Measurements from ENCODE around the gene TNFSF4.

The TNFSF4 gene

GRCh38 chr1:173137107-173137706, 69.9 kb downstream of the TNFSF4 start:
- H4K20me1 ChIP-seq (ENCODE audit: insufficient read depth, low read length), result no peaks in the 10 kb centered on the region
- no peaks in the 10 kb centered on the region for H3K79me2 ChIP-seq (ENCODE audit: low read length)
- H3K9me3 ChIP-seq (ENCODE audit: insufficient read depth, low read length), result no peaks in the 10 kb centered on the region
- H2AFZ ChIP-seq (ENCODE audit: low read depth, low read length), result no peak overlapping the region
- no peaks in the 10 kb centered on the region for H3K36me3 ChIP-seq (replicated peaks; ENCODE audit: low read depth, low read length)
- H3K27ac ChIP-seq (ENCODE audit: low read length), result no peak overlapping the region
- H3K27me3 ChIP-seq (ENCODE audit: low read depth, low read length), result no peaks in the 10 kb centered on the region
- H3K4me1 ChIP-seq (ENCODE audit: low read length), result no peaks in the 10 kb centered on the region
- H3K4me2 ChIP-seq (ENCODE audit: low read length), result no peak overlapping the region
- no peak overlapping the region for H3K4me3 ChIP-seq (ENCODE audit: low read length)
- TF ChIP-seq, protein P1, sequence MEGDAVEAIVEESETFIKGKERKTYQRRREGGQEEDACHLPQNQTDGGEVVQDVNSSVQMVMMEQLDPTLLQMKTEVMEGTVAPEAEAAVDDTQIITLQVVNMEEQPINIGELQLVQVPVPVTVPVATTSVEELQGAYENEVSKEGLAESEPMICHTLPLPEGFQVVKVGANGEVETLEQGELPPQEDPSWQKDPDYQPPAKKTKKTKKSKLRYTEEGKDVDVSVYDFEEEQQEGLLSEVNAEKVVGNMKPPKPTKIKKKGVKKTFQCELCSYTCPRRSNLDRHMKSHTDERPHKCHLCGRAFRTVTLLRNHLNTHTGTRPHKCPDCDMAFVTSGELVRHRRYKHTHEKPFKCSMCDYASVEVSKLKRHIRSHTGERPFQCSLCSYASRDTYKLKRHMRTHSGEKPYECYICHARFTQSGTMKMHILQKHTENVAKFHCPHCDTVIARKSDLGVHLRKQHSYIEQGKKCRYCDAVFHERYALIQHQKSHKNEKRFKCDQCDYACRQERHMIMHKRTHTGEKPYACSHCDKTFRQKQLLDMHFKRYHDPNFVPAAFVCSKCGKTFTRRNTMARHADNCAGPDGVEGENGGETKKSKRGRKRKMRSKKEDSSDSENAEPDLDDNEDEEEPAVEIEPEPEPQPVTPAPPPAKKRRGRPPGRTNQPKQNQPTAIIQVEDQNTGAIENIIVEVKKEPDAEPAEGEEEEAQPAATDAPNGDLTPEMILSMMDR (IDR thresholded peaks at IDR 0.05; ENCODE audit: low read depth, low read length), result no peak
- TF ChIP-seq EZH2phosphoT487 (IDR thresholded peaks at IDR 0.05; ENCODE audit: low read depth), result no peak
- H3K9ac ChIP-seq (ENCODE audit: low read length), result no peak overlapping the region

- Histone ChIP-seq H3K79me2 (ENCODE audit: low read length) (no peaks in the 10 kb centered on the region), H3K9ac (ENCODE audit: low read length) (no peak overlapping the region), H3K4me3 (ENCODE audit: low read length) (no peak overlapping the region), H3K27ac (ENCODE audit: low read length) (no peak overlapping the region), H3K4me1 (ENCODE audit: low read length) (no peaks in the 10 kb centered on the region), H3K36me3 (replicated peaks; ENCODE audit: low read depth, low read length) (no peaks in the 10 kb centered on the region), H4K20me1 (ENCODE audit: insufficient read depth, low read length) (no peaks in the 10 kb centered on the region), H3K27me3 (ENCODE audit: low read depth, low read length) (no peaks in the 10 kb centered on the region), H3K9me3 (ENCODE audit: insufficient read depth, low read length) (no peaks in the 10 kb centered on the region), H3K4me2 (ENCODE audit: low read length) (no peak overlapping the region), H2AFZ (ENCODE audit: low read depth, low read length) (no peak overlapping the region)
- no peak for TF ChIP-seq EZH2phosphoT487 (IDR thresholded peaks at IDR 0.05; ENCODE audit: low read depth)
- TF ChIP-seq, protein P1 (IDR thresholded peaks at IDR 0.05; ENCODE audit: low read depth, low read length), result no peak
Observed at GRCh38 chr1:173134800-173135199, 72.3 kb downstream of the TNFSF4 start.

DNA sequence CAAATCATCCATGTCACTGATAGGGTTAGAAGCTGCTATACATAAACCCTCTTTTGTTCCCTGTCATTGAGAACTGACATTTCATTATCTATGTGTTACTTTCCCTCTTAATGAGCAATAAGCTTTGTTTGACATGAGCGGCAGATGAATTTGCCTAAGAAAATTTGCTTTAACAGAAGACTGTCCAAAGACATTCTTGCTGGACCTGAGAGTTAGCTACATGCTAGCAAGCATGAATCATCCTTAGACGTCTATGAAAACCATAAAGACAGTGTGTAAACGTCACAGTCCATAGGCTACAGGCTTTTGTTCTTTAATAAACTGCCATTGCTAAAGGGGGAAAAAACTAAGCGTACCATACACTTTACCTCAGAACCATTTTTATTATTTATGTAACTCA, 73.1 kb downstream of the TNFSF4 start:
- no peaks in the 10 kb centered on the region for H3K4me1 ChIP-seq (ENCODE audit: low read length)
- no peaks in the 10 kb centered on the region for H4K20me1 ChIP-seq (ENCODE audit: insufficient read depth, low read length)
- no peaks in the 10 kb centered on the region for H3K79me2 ChIP-seq (ENCODE audit: low read length)
- no peak overlapping the region for H2AFZ ChIP-seq (ENCODE audit: low read depth, low read length)
- H3K4me3 ChIP-seq (ENCODE audit: low read length), result no peak overlapping the region
- no peaks in the 10 kb centered on the region for H3K36me3 ChIP-seq (replicated peaks; ENCODE audit: low read depth, low read length)
- TF ChIP-seq, protein P1 (IDR thresholded peaks at IDR 0.05; ENCODE audit: low read depth, low read length), result no peak
- TF ChIP-seq EZH2phosphoT487 (IDR thresholded peaks at IDR 0.05; ENCODE audit: low read depth), result no peak
- H3K27me3 ChIP-seq (ENCODE audit: low read depth, low read length), result no peaks in the 10 kb centered on the region
- no peak overlapping the region for H3K9ac ChIP-seq (ENCODE audit: low read length)
- no peaks in the 10 kb centered on the region for H3K9me3 ChIP-seq (ENCODE audit: insufficient read depth, low read length)
- no peak overlapping the region for H3K4me2 ChIP-seq (ENCODE audit: low read length)
- H3K27ac ChIP-seq (ENCODE audit: low read length), result no peak overlapping the region

Data from OCI-LY3 (cell line).